ENCODE results near the gene SLC12A8.
A peak's percentile ranks its signal among the peaks of the same experiment; 100 is the strongest.

SLC12A8 gene

DNA sequence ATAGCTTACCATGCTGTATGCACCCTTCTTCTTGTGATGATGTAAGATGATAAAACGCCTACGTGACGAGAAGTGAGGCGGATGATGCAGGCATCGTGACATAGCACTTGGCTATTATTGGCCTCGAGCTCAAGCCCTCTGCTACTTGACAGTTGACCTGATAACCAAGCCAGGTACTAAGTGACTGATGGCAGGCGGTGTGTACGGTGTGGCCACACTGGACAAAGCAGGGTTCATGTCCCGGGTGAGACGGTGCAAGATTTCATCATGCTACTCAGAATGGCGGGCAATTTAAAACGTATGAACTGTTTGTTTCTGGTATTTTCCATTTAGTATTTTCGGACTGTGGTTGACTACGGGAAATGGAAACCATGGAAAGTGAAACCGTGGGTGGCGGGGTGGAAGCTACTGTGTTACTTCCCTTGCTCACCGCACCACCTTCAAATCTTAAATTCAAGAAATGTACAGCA is 57.7 kb downstream of the SLC12A8 start:
- no peak for TF ChIP-seq ZFX (IDR thresholded peaks at IDR 0.05)
- TF ChIP-seq, protein P1, sequence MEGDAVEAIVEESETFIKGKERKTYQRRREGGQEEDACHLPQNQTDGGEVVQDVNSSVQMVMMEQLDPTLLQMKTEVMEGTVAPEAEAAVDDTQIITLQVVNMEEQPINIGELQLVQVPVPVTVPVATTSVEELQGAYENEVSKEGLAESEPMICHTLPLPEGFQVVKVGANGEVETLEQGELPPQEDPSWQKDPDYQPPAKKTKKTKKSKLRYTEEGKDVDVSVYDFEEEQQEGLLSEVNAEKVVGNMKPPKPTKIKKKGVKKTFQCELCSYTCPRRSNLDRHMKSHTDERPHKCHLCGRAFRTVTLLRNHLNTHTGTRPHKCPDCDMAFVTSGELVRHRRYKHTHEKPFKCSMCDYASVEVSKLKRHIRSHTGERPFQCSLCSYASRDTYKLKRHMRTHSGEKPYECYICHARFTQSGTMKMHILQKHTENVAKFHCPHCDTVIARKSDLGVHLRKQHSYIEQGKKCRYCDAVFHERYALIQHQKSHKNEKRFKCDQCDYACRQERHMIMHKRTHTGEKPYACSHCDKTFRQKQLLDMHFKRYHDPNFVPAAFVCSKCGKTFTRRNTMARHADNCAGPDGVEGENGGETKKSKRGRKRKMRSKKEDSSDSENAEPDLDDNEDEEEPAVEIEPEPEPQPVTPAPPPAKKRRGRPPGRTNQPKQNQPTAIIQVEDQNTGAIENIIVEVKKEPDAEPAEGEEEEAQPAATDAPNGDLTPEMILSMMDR (conservative IDR thresholded peaks at IDR 0.05), result no peak
- H3K27ac ChIP-seq, result no peak overlapping the region

DNA sequence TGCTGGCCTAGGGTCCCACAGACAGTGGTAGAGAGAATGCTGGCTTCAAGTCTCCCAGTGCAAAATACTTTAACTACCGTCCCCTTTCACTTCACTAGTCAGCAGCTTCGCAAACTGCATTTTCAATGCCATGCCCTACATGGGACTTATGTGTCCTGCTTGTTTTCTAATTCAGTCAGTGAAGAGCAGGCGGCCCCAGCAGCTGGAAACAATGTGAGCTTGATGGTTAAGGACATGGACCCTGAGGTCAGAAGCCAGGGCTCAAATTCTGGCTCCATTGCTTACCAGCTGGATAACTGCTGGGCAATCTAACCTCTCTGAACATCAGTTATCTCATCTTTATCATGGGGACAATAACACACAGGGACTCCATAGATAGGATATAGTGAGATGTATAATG is 58.4 kb downstream of the SLC12A8 start:
- TF ChIP-seq, protein P1 (conservative IDR thresholded peaks at IDR 0.05), result no peak
- no peak for TF ChIP-seq ZFX (IDR thresholded peaks at IDR 0.05)
- no peak overlapping the region for H3K27ac ChIP-seq

DNA sequence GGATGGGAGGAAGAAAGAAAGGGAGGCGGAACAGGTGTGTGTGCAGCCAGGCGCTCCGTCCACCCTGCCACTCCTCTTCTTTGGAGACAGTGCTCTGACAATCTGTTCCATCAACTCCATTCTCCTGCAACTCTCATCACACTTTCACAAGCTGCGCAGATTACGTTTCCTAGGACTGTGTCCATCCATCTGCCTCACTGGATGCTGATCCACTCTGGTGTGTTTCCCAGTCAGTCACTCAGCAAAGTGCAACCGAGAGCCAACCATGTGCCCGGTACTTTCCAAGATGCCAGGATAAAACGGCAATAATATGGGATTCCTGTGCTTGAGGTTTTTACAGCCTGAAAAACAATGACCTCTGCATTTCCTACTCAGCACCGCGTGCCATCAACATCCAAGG is 59.6 kb downstream of the SLC12A8 start:
- no peak overlapping the region for H3K27ac ChIP-seq
- TF ChIP-seq, protein P1 (conservative IDR thresholded peaks at IDR 0.05), result no peak
- no peak for TF ChIP-seq ZFX (IDR thresholded peaks at IDR 0.05)

DNA sequence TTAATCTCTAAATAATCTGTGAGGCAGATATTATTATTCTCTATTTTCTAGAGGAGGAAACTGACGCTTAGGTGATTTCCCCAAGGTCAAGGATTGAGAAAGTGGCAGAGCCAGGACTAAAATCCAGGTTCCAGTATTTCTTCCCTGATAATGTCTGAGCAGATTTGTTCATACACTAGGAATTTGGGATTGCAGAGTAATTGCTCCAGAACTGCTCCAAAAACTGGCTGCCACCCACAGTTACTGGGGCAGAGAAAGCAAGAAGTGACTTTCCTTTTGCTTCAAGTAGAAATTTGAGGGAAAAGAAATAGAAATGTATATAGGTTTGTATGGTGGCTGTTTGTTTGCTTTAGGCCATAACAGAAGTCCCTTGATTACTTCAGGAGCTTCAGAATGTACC is 60.6 kb downstream of the SLC12A8 start:
- TF ChIP-seq, protein P1 (conservative IDR thresholded peaks at IDR 0.05), result no peak
- TF ChIP-seq ZFX (IDR thresholded peaks at IDR 0.05), result no peak
- H3K27ac ChIP-seq, result no peak overlapping the region

DNA sequence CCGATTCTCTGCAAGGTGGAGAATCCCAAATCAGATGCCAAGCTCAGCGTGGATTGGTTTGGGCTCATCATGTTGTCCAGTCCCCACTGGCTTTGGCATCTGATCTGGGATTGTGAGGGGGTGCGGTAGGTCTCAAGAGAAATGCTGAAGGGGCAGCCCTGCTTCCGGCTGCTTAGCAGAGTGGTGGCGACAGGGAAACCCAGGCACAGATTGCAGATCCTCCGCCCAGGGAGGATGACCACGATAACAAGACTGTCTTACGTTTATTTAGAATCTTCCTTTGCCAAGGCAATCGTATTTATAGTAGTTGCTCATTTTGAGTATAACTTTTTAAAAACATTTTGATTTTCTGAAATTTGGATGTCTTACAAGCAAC is 61.1 kb downstream of the SLC12A8 start:
- no peak overlapping the region for H3K27ac ChIP-seq
- TF ChIP-seq ZFX (IDR thresholded peaks at IDR 0.05), result no peak
- TF ChIP-seq, protein P1 (conservative IDR thresholded peaks at IDR 0.05), result no peak

DNA sequence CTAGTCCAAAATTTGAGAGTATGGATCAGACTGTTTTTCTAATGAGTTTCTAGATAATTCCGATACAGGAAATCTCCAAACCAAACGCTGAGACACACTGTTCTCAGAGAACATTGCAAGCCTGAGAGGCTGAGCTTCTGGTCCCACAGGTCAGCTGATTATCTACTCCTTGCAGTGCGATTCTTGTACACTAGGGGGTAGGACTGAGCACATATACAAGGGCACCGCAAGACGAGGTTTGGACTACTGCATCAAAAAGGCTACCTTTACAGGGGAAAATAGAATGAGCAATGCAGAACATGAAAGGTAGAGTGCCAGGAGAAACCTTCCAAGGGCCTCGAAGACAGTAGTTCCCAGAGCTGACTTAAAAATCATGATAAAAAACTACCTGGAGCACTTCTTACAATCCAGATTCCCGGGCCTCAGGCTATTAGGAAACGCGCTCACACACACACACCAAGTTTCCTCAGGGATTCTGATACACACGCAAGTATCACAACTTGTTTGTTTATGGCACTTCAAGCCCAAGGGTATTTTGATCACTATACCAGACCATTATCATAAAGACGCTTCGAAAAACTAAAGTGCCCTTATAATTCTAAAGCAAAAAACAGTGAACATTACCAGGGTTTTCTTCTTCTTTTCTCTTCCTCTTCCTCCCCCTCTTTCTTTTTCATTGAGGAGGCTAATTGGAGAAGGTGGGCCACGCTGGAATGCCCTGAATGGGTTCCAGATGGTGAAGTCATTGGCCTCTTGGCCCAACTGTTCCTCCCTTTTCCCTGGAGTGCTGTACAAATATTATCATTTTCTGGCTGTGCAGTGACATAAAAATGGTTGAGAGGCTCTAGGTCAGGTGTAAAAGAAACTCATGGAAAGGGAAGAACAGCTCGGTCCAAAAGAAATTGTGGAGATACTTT is 61.8 kb downstream of the SLC12A8 start:
- H3K27ac ChIP-seq, result no peak overlapping the region
- TF ChIP-seq, protein P1 (conservative IDR thresholded peaks at IDR 0.05), result peak; percentile 95
- no peak for TF ChIP-seq ZFX (IDR thresholded peaks at IDR 0.05)

DNA sequence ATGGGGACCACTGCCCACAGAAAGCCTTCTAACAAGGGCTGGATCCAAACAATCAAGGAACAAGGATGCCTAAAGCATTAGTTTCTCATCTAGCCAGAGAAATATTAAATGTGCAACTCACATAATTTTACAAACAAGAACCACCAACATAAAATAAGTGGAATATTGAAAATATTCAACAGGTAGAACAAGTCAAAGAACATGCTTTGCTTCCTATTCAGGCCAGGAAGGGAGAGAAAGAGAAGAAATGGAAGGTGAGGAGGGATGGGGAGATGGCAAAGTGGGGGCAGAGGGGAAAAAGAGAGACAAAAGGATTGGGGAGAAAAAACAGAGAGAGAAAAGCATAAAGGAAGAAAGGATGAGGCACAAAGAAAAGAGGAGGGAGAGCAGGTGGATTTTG is 63.1 kb downstream of the SLC12A8 start:
- no peak overlapping the region for H3K27ac ChIP-seq
- TF ChIP-seq ZFX (IDR thresholded peaks at IDR 0.05), result no peak
- TF ChIP-seq, protein P1 (conservative IDR thresholded peaks at IDR 0.05), result no peak

Data from C4-2B (cell line).